Subcutaneous adipose tissue (tissue), 4 donors: ENCODE data around the gene TSPAN32. TPM values are rescaled to one million over a fixed set of nuclear protein-coding genes. Genes with fewer than 3 reads are reported as not detected.

Source experiments
- total RNA-seq, 4 donors: library from RNA; depleted of rRNA; stranded (reverse); fragments of >200 nt; gene quantifications; one replicate each; pipeline ENCODE4 v1.1.0, GENCODE V29; 2016
- TF ChIP-seq, protein P1 (sequence below): fragments of 450-650 bp; IDR thresholded peaks from one replicate; pipeline ENCODE4 v1.5.1; 2016; ENCODE audit warnings: low read depth, mild to moderate bottlenecking, control low read depth, antibody characterized with exemption, moderate library complexity

Gene TSPAN32
- total RNA-seq, 4 donors from 2014 or later = 2.1 to 2.6 (median 2.5) TPM; not detected in 1

DNA sequence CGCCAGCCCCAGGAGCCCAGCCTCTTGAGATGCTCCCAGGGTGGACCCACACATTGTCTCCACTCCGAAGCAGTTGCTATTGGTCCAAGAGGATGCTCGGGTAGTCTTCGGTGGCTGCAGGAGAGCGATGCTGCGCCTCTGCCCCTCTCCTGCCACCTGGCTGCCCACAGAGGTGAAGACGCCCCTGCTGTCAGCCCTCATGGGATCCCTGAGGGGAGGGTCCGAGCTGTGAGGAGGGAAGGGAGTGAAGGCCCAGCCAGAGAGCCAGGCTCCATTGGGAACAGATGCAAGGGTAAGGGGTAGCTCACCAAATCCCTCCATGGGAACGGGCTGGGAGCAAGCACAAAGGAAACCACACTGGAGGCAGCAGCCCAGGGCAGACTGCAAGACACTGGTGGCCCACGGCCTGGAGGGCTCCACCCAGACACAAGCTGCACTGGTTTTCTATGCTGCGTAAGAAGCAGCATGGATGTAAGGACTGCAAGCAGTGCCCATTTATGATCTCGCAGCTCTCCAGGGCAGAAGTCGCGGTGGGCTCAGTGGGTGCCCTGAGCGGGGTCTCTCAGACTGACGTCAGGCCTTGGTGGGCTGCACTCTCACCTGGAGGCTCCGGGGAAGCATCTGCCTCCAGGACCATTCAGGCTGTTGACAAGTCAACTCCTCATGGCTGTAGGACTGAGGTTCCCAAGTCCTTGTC, 15.7 kb downstream of the TSPAN32 start:
- TF ChIP-seq, protein P1, sequence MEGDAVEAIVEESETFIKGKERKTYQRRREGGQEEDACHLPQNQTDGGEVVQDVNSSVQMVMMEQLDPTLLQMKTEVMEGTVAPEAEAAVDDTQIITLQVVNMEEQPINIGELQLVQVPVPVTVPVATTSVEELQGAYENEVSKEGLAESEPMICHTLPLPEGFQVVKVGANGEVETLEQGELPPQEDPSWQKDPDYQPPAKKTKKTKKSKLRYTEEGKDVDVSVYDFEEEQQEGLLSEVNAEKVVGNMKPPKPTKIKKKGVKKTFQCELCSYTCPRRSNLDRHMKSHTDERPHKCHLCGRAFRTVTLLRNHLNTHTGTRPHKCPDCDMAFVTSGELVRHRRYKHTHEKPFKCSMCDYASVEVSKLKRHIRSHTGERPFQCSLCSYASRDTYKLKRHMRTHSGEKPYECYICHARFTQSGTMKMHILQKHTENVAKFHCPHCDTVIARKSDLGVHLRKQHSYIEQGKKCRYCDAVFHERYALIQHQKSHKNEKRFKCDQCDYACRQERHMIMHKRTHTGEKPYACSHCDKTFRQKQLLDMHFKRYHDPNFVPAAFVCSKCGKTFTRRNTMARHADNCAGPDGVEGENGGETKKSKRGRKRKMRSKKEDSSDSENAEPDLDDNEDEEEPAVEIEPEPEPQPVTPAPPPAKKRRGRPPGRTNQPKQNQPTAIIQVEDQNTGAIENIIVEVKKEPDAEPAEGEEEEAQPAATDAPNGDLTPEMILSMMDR = no peak

DNA sequence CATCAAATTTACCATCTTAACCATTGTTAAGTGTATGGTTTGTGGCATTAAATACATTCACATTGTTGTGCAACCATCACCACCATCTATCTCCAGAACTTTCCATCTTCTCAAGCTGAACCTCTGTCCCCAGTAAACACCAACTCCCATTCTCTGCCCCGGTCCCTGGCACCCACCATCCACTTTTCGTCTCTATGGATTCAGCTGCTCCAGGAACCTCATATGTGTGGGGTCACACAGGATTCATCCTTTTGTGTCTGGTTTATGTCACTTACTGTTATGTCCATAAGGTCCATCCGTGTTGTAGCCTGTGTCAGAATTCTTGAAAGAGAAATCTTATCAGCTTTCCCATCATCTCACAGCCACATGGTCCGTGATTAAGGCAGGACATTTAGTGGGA, 16.3 kb downstream of the TSPAN32 start:
- TF ChIP-seq, protein P1 = no peak

DNA sequence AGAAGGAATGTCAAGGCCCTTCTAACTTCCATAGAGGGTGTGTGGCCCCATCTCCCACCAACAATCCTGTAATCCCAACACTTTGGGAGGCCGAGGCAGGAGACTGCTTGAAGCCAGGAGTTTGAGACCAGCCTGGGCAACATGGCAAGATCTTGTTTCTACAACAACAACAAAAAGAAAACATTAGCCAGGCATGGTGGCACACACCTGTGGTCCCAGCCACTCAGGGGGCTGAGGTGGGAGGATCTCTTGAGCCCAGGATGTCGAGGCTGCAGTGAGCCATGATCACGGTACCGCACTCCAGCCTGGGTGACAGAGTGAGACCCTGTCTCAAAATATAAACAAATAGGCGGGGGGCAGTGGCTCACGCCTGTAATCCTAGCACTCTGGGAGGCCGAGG, 16.9 kb downstream of the TSPAN32 start:
- TF ChIP-seq, protein P1 = no peak

DNA sequence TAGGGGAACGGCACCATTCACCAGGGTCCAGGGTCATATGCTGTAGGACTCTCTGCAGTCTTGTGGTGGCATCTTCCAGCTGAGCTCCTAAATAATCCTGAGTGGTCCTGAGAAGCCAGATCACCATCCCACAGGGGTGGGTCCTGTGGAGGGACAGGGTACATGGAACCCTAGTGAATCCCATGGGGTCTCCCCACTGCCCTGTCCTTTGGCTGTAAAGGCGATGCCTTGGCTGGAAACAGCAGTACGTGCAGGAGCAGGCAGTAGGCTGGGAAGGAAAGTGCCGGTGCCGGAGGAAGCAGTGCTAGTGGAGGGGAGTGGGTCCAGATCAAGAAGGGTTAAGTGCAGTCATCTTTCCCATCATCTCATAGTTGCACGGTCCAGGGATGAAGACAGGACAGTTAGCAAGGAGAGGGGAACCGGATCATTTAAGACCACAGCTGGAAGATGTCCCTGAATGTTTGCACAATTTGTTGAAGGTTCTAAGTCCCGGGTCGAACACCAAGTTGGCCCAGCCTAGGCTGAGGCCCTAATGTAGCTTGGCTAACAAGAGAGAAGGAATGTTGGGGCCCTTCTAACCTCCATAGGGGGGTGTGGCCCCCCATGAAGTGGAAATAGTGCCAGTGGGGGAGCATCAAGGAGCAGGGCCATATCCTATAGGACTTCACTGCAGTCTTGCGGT, 18.1 kb downstream of the TSPAN32 start:
- TF ChIP-seq, protein P1 = no peak

DNA sequence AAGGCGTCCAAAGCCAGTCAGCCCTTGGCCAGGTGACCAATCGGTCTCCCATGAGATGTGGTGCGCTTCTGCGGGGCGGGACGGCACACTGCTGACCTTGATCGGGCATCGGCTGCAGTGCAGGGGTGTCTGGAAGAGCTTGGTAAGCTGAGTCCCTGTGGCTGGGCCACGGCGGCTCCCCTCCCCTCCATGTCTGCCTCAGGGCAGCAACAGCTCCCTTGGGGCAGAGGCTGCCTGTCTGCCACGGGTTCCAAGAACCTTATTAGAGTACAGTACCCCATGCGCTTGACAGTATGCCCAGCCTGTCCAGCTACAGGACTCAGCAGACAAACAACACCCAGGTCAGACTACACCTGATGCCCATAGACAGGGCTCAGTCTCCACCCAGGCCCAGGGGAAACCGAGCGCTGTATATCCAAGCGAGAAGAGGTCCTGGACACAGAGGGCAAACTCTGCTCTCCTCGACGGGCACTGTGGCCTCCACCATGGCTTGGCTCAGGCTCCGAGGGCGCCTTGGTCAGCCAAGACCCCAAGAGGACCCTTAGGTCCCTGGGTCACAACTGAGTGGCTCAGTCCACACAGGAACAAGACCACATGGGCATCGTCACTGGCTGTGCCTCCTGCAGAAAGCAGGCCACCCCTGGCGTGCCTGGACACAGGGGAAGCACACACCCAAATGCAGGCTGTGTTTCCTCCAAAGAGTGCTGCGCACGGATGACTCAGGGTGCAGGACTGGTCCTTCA, 18.9 kb downstream of the TSPAN32 start:
- TF ChIP-seq, protein P1 = no peak

DNA sequence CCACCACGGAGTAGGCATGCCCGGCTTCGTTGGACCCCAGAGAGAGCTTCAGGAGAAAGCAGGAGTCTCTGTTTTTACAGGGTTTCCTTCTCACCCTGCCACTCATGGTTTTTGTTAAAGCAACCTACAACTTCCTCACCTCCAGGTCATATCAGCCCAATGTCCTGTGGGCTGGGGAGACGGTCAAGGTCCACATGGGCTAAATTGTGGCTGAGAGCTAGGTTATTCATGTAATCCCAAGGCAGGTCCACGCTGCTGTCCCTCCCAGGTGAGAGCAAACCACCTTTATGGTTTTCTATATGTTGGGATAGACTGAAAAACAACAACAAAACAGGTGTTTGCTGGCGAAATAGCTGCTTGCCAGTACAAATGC, 19.5 kb downstream of the TSPAN32 start:
- TF ChIP-seq, protein P1 = no peak

DNA sequence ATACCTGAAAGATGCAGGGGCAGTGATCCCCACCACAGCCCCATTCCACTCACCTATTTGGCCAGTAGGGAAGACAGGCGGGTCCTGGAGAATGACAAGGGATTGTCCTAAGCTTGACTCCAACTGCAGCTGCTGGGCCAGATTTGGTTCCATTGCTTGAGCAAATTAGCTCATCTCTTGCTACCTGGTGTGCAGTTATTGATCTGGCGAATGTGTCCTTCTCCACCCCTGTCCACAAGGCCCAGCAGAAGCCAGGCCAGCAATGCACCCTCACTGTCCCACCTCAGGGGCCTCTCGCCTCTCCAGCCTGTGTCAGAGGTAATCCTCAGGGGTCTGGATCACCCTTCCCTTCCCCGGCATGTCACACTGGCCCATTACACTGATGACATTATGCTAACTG, 23.3 kb downstream of the TSPAN32 start:
- TF ChIP-seq, protein P1 = no peak
